ENCODE results near the gene TFDP1. TPM values are rescaled to one million over a fixed set of nuclear protein-coding genes. Genes with fewer than 3 reads are reported as not detected.
"Not testable (repeated sequence)": the region's sequence is repeated elsewhere in the genome, so short reads cannot be mapped to it uniquely, and the experiment has no call there.

TFDP1 gene
- total and polyA plus RNA-seq, 4 experiments from 2014 or later, result 20.7 to 63.4 (median 39.4) TPM

DNA sequence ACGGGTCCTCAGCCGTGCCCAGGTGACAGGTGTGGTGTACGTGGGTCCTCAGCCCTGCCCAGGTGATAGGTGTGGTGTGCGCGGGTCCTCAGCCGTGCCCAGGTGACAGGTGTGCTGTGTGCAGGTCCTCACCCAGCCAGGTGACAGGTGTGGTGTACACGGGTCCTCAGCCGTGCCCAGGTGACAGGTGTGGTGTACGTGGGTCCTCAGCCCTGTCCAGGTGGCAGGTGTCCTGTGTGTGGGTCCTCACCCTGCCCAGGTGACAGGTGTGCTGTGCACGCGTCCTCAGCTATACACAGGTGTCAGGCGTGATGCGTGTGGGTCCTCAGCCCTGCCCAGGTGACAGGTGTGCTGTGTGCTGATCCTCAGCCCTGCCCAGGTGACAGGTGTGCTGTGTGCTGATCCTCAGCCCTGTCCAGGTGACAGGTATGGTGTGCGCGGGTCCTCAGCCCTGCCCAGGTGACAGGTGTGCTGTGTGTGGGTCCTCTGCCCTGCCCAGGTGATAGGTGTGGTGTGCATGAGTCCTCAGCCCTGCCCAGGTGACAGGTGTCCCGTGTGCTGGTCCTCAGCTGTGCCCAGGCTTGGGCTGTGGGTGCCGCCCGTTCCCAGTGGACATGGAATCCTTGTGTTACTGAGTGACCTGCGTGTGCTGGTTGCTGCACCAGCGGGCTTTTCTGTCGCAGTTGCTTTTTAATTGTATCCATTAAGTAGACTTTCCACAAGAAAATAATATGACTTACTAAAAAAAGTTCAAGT is 9.7 kb downstream of the TFDP1 start:
- H3K36me3 ChIP-seq (ENCODE audit: insufficient read depth, low read length), result peaks cover 20% of the 10 kb centered on the region
- H3K4me1 Mint-ChIP-seq, result peaks cover 5 to 18% (median 7%) of the 10 kb centered on the region in 4 donors
- DNase-seq; H3K4me1 ChIP-seq (ENCODE audit: insufficient read depth, low read length); H3K9me3 ChIP-seq (ENCODE audit: control insufficient read depth in 1 of 2, low read length in 2 of 2); intact Hi-C loops (cut with micrococcal nuclease); CTCF ChIA-PET (ENCODE audit: partially characterized antibody); H3K27ac ChIP-seq (ENCODE audit: low read depth, low read length); H3K9me3 Mint-ChIP-seq; H3K27me3 ChIP-seq (ENCODE audit: insufficient read depth, low read length); H3K27ac Mint-ChIP-seq; POLR2A ChIA-PET (ENCODE audit: partially characterized antibody); H3K4me3 Mint-ChIP-seq; H3K27me3 Mint-ChIP-seq; H3K4me3 ChIP-seq (ENCODE audit: low read length in 2 of 2): not testable (repeated sequence)
- peaks cover 24 to 28% of the 10 kb centered on the region in 2 donors for H3K36me3 Mint-ChIP-seq

- intact Hi-C loops (cut with micrococcal nuclease), result no loop called here
- Mint-ChIP-seq H3K27me3 (no peaks in the 10 kb centered on the region), H3K36me3 (peaks cover 26 to 29% of the 10 kb centered on the region in 2 donors), H3K4me3 (no peak overlapping the region), H3K9me3 (peaks cover 0 to 2% (median 0%) of the 10 kb centered on the region in 8 donors), H3K27ac (no peak overlapping the region), H3K4me1 (peaks cover 3 to 18% (median 6%) of the 10 kb centered on the region in 4 donors)
- Histone ChIP-seq H3K4me3 (ENCODE audit: low read length in 2 of 2) (no peak overlapping the region), H3K4me1 (ENCODE audit: insufficient read depth, low read length) (no peaks in the 10 kb centered on the region), H3K36me3 (ENCODE audit: insufficient read depth, low read length) (peaks cover 20% of the 10 kb centered on the region), H3K27ac (ENCODE audit: low read depth, low read length) (no peak overlapping the region), H3K27me3 (ENCODE audit: insufficient read depth, low read length) (no peaks in the 10 kb centered on the region), H3K9me3 (ENCODE audit: control insufficient read depth in 1 of 2, low read length in 2 of 2) (no peaks in the 10 kb centered on the region)
- POLR2A ChIA-PET (ENCODE audit: partially characterized antibody), result no interaction called here
- DNase-seq, result no peak
- CTCF ChIA-PET (ENCODE audit: partially characterized antibody), result no interaction called here
Measured at GRCh38 chr13:113595131-113595530, 10.6 kb downstream of the TFDP1 start.

- Mint-ChIP-seq H3K4me1 (peaks cover 4 to 15% (median 5%) of the 10 kb centered on the region in 4 donors), H3K9me3 (peaks cover 0 to 2% (median 0%) of the 10 kb centered on the region in 8 donors), H3K27me3 (no peaks in the 10 kb centered on the region), H3K27ac (no peak overlapping the region), H3K36me3 (peaks cover 20 to 26% of the 10 kb centered on the region in 2 donors), H3K4me3 (no peak overlapping the region)
- Histone ChIP-seq H3K4me1 (ENCODE audit: insufficient read depth, low read length) (no peaks in the 10 kb centered on the region), H3K27ac (ENCODE audit: low read depth, low read length) (no peak overlapping the region), H3K27me3 (ENCODE audit: insufficient read depth, low read length) (no peaks in the 10 kb centered on the region), H3K36me3 (ENCODE audit: insufficient read depth, low read length) (peaks cover 16% of the 10 kb centered on the region), H3K4me3 (ENCODE audit: low read length in 2 of 2) (no peak overlapping the region), H3K9me3 (ENCODE audit: control insufficient read depth in 1 of 2, low read length in 2 of 2) (no peaks in the 10 kb centered on the region)
- no peak for DNase-seq
- POLR2A ChIA-PET (ENCODE audit: partially characterized antibody), result no interaction called here
- CTCF ChIA-PET (ENCODE audit: partially characterized antibody), result no interaction called here
- intact Hi-C loops (cut with micrococcal nuclease), result no loop called here
Measured at GRCh38 chr13:113596321-113597200, 12.0 kb downstream of the TFDP1 start.

- Histone ChIP-seq H3K36me3 (ENCODE audit: insufficient read depth, low read length) (peaks cover 13% of the 10 kb centered on the region), H3K27me3 (ENCODE audit: insufficient read depth, low read length) (no peaks in the 10 kb centered on the region), H3K27ac (ENCODE audit: low read depth, low read length) (no peak overlapping the region), H3K9me3 (ENCODE audit: control insufficient read depth in 1 of 2, low read length in 2 of 2) (no peaks in the 10 kb centered on the region), H3K4me1 (ENCODE audit: insufficient read depth, low read length) (no peaks in the 10 kb centered on the region), H3K4me3 (ENCODE audit: low read length in 2 of 2) (no peak overlapping the region)
- POLR2A ChIA-PET (ENCODE audit: partially characterized antibody), result no interaction called here
- H3K9me3 Mint-ChIP-seq, result peaks cover 0 to 2% (median 0%) of the 10 kb centered on the region in 8 donors
- peaks cover 20 to 25% of the 10 kb centered on the region in 2 donors for H3K36me3 Mint-ChIP-seq
- CTCF ChIA-PET (ENCODE audit: partially characterized antibody), result no interaction called here
- peak overlapping the region in 1 of 7 donors; percentile 4 for H3K27ac Mint-ChIP-seq
- H3K27me3 Mint-ChIP-seq, result no peaks in the 10 kb centered on the region
- H3K4me3 Mint-ChIP-seq, result no peak overlapping the region
- intact Hi-C loops (cut with micrococcal nuclease), result no loop called here
- peaks cover 3 to 7% (median 4%) of the 10 kb centered on the region in 4 donors for H3K4me1 Mint-ChIP-seq
- no peak for DNase-seq
Measured at GRCh38 chr13:113597391-113598080, 13.0 kb downstream of the TFDP1 start.

- Mint-ChIP-seq H3K9me3 (peaks cover 0 to 2% (median 0%) of the 10 kb centered on the region in 8 donors), H3K27ac (no peak overlapping the region), H3K4me3 (no peak overlapping the region), H3K4me1 (peaks cover 4 to 9% (median 7%) of the 10 kb centered on the region in 4 donors), H3K36me3 (peaks cover 20 to 25% of the 10 kb centered on the region in 2 donors), H3K27me3 (no peaks in the 10 kb centered on the region)
- intact Hi-C loops (cut with micrococcal nuclease), result no loop called here
- no peak for DNase-seq
- Histone ChIP-seq H3K4me1 (ENCODE audit: insufficient read depth, low read length) (no peaks in the 10 kb centered on the region), H3K36me3 (ENCODE audit: insufficient read depth, low read length) (peaks cover 13% of the 10 kb centered on the region), H3K9me3 (ENCODE audit: control insufficient read depth in 1 of 2, low read length in 2 of 2) (no peaks in the 10 kb centered on the region), H3K27me3 (ENCODE audit: insufficient read depth, low read length) (no peaks in the 10 kb centered on the region), H3K27ac (ENCODE audit: low read depth, low read length) (no peak overlapping the region), H3K4me3 (ENCODE audit: low read length in 2 of 2) (no peak overlapping the region)
- CTCF ChIA-PET (ENCODE audit: partially characterized antibody), result no interaction called here
- POLR2A ChIA-PET (ENCODE audit: partially characterized antibody), result no interaction called here
Measured at GRCh38 chr13:113598081-113598410, 13.5 kb downstream of the TFDP1 start.

GRCh38 chr13:113598481-113598880 is 13.9 kb downstream of the TFDP1 start:
- Histone ChIP-seq H3K36me3 (ENCODE audit: insufficient read depth, low read length) (peaks cover 13% of the 10 kb centered on the region), H3K4me1 (ENCODE audit: insufficient read depth, low read length) (no peaks in the 10 kb centered on the region), H3K27me3 (ENCODE audit: insufficient read depth, low read length) (no peaks in the 10 kb centered on the region), H3K9me3 (ENCODE audit: control insufficient read depth in 1 of 2, low read length in 2 of 2) (no peaks in the 10 kb centered on the region), H3K27ac (ENCODE audit: low read depth, low read length) (no peak overlapping the region), H3K4me3 (ENCODE audit: low read length in 2 of 2) (no peak overlapping the region)
- Mint-ChIP-seq H3K4me1 (peaks cover 4 to 10% (median 7%) of the 10 kb centered on the region in 4 donors), H3K9me3 (peaks cover 0 to 2% (median 0%) of the 10 kb centered on the region in 8 donors), H3K4me3 (peak overlapping the region in 1 of 8 donors; percentile 52), H3K27ac (peak overlapping the region in 1 of 7 donors; percentile 30), H3K27me3 (no peaks in the 10 kb centered on the region), H3K36me3 (peaks cover 20 to 25% of the 10 kb centered on the region in 2 donors)
- POLR2A ChIA-PET (ENCODE audit: partially characterized antibody), result no interaction called here
- DNase-seq, result no peak
- CTCF ChIA-PET (ENCODE audit: partially characterized antibody), result no interaction called here
- intact Hi-C loops (cut with micrococcal nuclease), result no loop called here

DNA sequence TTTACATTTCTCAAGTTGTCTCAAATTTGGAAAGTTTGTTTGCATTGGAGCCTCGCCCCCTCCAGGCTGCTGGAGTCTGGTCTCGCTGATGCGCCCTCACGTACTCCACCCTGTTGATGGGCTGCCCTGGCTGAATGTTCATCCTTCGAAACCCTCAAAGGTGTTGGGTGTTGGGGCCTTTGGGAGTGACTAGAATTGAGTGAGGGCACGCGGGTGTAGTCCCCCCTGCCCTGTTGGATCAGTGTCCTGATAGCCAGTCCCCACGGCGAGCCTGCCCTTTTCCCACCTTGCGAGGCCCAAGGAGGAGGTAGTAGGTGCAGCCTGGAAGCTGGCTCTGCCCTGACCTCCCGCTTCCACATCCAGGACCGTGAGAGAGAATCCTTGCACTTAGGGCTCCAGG is 14.8 kb downstream of the TFDP1 start:
- peaks cover 20 to 25% of the 10 kb centered on the region in 2 donors for H3K36me3 Mint-ChIP-seq
- no peaks in the 10 kb centered on the region for H3K27me3 ChIP-seq (ENCODE audit: insufficient read depth, low read length)
- H3K27ac ChIP-seq (ENCODE audit: low read depth, low read length), result no peak overlapping the region
- ChIA-PET CTCF (ENCODE audit: partially characterized antibody) (no interaction called here), POLR2A (ENCODE audit: partially characterized antibody) (no interaction called here)
- H3K9me3 ChIP-seq (ENCODE audit: control insufficient read depth in 1 of 2, low read length in 2 of 2), result no peaks in the 10 kb centered on the region
- intact Hi-C loops (cut with micrococcal nuclease), result no loop called here
- DNase-seq, result no peak
- H3K4me1 Mint-ChIP-seq, result peaks cover 5 to 10% (median 7%) of the 10 kb centered on the region in 4 donors
- H3K4me3 Mint-ChIP-seq, result no peak overlapping the region
- H3K27me3 Mint-ChIP-seq, result no peaks in the 10 kb centered on the region
- H3K36me3 ChIP-seq (ENCODE audit: insufficient read depth, low read length), result peaks cover 13% of the 10 kb centered on the region
- H3K9me3 Mint-ChIP-seq, result peaks cover 0 to 2% (median 0%) of the 10 kb centered on the region in 8 donors
- no peaks in the 10 kb centered on the region for H3K4me1 ChIP-seq (ENCODE audit: insufficient read depth, low read length)
- no peak overlapping the region for H3K27ac Mint-ChIP-seq
- H3K4me3 ChIP-seq (ENCODE audit: low read length in 2 of 2), result no peak overlapping the region
